Vagina (tissue), 2 donors: ENCODE measurements around the gene PI4KA.

Experiments used
- POLR2AphosphoS5 ChIP-seq, 2 donors: sonication (generic); formaldehyde crosslinking; IDR thresholded peaks; one replicate each; pipeline ENCODE4 v1.9.0; 2017; ENCODE audit warnings: antibody characterized with exemption in 2 of 2, mild to moderate bottlenecking in 2 of 2, low read depth in 1 of 2; ENCODE audit not compliant: insufficient read depth in 1 of 2
- TF ChIP-seq, protein P1 (sequence below), 3 experiments: fragments of 450-650 bp in 2 of 3; fragments of 200-600 bp in 1 of 3; sonication (generic) in 1 of 3; IDR thresholded peaks; one replicate each; pipeline ENCODE4 v1.5.1; 2017 to 2019; ENCODE audit warnings: antibody characterized with exemption in 3 of 3, mild to moderate bottlenecking in 2 of 3, moderate library complexity in 2 of 3

DNA sequence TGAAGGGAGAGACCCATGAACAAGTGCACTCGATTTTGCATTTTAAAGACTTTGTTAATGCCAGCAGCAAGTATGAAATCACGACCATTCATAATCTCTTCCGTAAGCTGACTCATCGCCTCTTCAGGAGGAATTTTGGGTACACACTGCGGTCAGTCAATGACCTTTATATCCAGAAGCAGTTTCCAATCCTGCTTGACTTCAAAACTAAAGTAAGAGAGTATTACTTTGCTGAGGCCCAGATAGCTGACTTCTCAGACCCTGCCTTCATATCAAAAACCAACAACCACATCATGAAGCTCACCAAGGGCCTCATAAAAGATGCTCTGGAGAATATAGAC, 78.8 kb downstream of the PI4KA start:
- TF ChIP-seq, protein P1, sequence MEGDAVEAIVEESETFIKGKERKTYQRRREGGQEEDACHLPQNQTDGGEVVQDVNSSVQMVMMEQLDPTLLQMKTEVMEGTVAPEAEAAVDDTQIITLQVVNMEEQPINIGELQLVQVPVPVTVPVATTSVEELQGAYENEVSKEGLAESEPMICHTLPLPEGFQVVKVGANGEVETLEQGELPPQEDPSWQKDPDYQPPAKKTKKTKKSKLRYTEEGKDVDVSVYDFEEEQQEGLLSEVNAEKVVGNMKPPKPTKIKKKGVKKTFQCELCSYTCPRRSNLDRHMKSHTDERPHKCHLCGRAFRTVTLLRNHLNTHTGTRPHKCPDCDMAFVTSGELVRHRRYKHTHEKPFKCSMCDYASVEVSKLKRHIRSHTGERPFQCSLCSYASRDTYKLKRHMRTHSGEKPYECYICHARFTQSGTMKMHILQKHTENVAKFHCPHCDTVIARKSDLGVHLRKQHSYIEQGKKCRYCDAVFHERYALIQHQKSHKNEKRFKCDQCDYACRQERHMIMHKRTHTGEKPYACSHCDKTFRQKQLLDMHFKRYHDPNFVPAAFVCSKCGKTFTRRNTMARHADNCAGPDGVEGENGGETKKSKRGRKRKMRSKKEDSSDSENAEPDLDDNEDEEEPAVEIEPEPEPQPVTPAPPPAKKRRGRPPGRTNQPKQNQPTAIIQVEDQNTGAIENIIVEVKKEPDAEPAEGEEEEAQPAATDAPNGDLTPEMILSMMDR (IDR thresholded peaks at IDR 0.05): no peak
- no peak for TF ChIP-seq POLR2AphosphoS5 (IDR thresholded peaks at IDR 0.05; ENCODE audit: insufficient read depth in 1 of 2, low read depth in 1 of 2)
